Skeletal muscle satellite cell (primary cell): ENCODE results near the gene CARD18.
"Not testable (repeated sequence)": the region's sequence is repeated elsewhere in the genome, so short reads cannot be mapped to it uniquely, and the experiment has no call there.

Experiments used
- H3K27me3 ChIP-seq: 2 replicates; pipeline ENCODE4 v1.7.0; 2013; ENCODE audit warnings: low read length; ENCODE audit not compliant: control insufficient read depth, insufficient read depth
- H3K36me3 ChIP-seq: 2 replicates; pipeline ENCODE4 v1.7.0; 2013; ENCODE audit warnings: mild to moderate bottlenecking, control low read depth, low read length; ENCODE audit not compliant: insufficient read depth
- H3K4me1 ChIP-seq: 2 replicates; pipeline ENCODE4 v1.7.0; 2013; ENCODE audit warnings: low read length; ENCODE audit not compliant: control insufficient read depth, insufficient read depth
- H3K4me2 ChIP-seq: 2 replicates; pipeline ENCODE4 v1.7.0; 2013; ENCODE audit warnings: mild to moderate bottlenecking, low read length
- H3K4me3 ChIP-seq: 2 replicates; pipeline ENCODE4 v1.7.0; 2013; ENCODE audit warnings: low read length
- H3K9ac ChIP-seq: 2 replicates; pipeline ENCODE4 v1.7.0; 2013; ENCODE audit warnings: mild to moderate bottlenecking, low read depth, low read length, moderate library complexity
- H3K9me3 ChIP-seq: replicated peaks from 2 replicates; pipeline ENCODE4 v1.7.0; 2013; ENCODE audit warnings: mild to moderate bottlenecking, control low read depth, low read length

The CARD18 gene

GRCh38 chr11:105103336-105103735 is 36.2 kb downstream of the CARD18 start:
- H3K4me2 ChIP-seq: no peak overlapping the region
- no peaks in the 10 kb centered on the region for H3K4me1 ChIP-seq
- H3K9me3 ChIP-seq: no peaks in the 10 kb centered on the region
- H3K36me3 ChIP-seq: no peaks in the 10 kb centered on the region
- no peak overlapping the region for H3K4me3 ChIP-seq
- H3K27me3 ChIP-seq: no peaks in the 10 kb centered on the region
- no peak overlapping the region for H3K9ac ChIP-seq

GRCh38 chr11:105102079-105102581 is 37.4 kb downstream of the CARD18 start:
- not testable (repeated sequence) for H3K36me3 ChIP-seq, H3K9ac ChIP-seq, H3K27me3 ChIP-seq, H3K4me1 ChIP-seq, H3K9me3 ChIP-seq, H3K4me3 ChIP-seq, H3K4me2 ChIP-seq

- Histone ChIP-seq H3K9ac (no peak overlapping the region), H3K36me3 (no peaks in the 10 kb centered on the region)
These were observed 38.5 kb downstream of the CARD18 start for GRCh38 chr11:105100981-105101630.

GRCh38 chr11:105100206-105100605 is 39.4 kb downstream of the CARD18 start:
- H3K4me3 ChIP-seq: no peak overlapping the region
- no peaks in the 10 kb centered on the region for H3K4me1 ChIP-seq
- no peaks in the 10 kb centered on the region for H3K27me3 ChIP-seq
- H3K36me3 ChIP-seq: no peaks in the 10 kb centered on the region
- H3K9me3 ChIP-seq: no peaks in the 10 kb centered on the region
- H3K4me2 ChIP-seq: no peak overlapping the region
- no peak overlapping the region for H3K9ac ChIP-seq

More at GRCh38 chr11:105100981-105101630, 38.5 kb downstream of the CARD18 start:
- no peaks in the 10 kb centered on the region for H3K4me1 ChIP-seq
- no peak overlapping the region for H3K4me3 ChIP-seq
- H3K9me3 ChIP-seq: no peaks in the 10 kb centered on the region
- no peaks in the 10 kb centered on the region for H3K27me3 ChIP-seq
- no peak overlapping the region for H3K4me2 ChIP-seq

- H3K4me2 ChIP-seq, H3K9me3 ChIP-seq, H3K27me3 ChIP-seq, H3K9ac ChIP-seq, H3K4me1 ChIP-seq, H3K4me3 ChIP-seq, H3K36me3 ChIP-seq: not testable (repeated sequence)
These were observed 40.0 kb downstream of the CARD18 start for GRCh38 chr11:105099594-105099993.

- H3K4me3 ChIP-seq: no peak overlapping the region
- no peak overlapping the region for H3K4me2 ChIP-seq
- no peaks in the 10 kb centered on the region for H3K27me3 ChIP-seq
- no peak overlapping the region for H3K9ac ChIP-seq
- no peaks in the 10 kb centered on the region for H3K9me3 ChIP-seq
- H3K36me3 ChIP-seq: no peaks in the 10 kb centered on the region
- no peaks in the 10 kb centered on the region for H3K4me1 ChIP-seq
These were observed 47.0 kb downstream of the CARD18 start for GRCh38 chr11:105092256-105093239.
